Activated CD4-positive, alpha-beta T cell treated with anti-CD3 and anti-CD28 coated beads for 24 hours (primary cell): ENCODE data around the gene SLC1A4.

Source experiments
- DNase-seq, 2 donors: peaks; one replicate each; pipeline ENCODE4 v3.0.0-alpha.2; 2020; ENCODE audit warnings: low read depth in 2 of 2

Gene SLC1A4

GRCh38 chr2:65072181-65072970 lies 83.2 kb downstream of the SLC1A4 start:
- no peak for DNase-seq
